PC-3 (cell line): ENCODE data around the gene UNC93B1. TPM values are rescaled to one million over a fixed set of nuclear protein-coding genes. Genes with fewer than 3 reads are reported as not detected.

Source experiments
- ATAC-seq: fragments of 200-7000 bp; cut with Tn5 transposase; 2 replicates; pipeline ENCODE4 v1.9.1; 2020; ENCODE audit warnings: mild to moderate bottlenecking, moderate library complexity
- BruUV-seq: library from RNA; stranded (reverse); fragments of 400-500 nt; replicated peaks from 2 replicates; lab custom pipeline; 2021; lab: Mats Ljungman, UMichigan
- CTCF ChIA-PET: fragments of 300-600 bp; sonication (Branson Sonifier 250); formaldehyde crosslinking; loops from one replicate; lab custom pipeline; 2022; ENCODE audit warnings: antibody characterized with exemption; lab: Charles Lee
- POLR2A ChIA-PET: fragments of 300-600 bp; sonication (Branson Sonifier 250); formaldehyde crosslinking; loops from one replicate; lab custom pipeline; 2022; ENCODE audit warnings: antibody characterized with exemption; ENCODE audit not compliant: unreplicated experiment; lab: Charles Lee
- DNase-seq: peaks from one replicate; pipeline ENCODE4 v3.0.0-alpha.2; 2015
- H2AFZ ChIP-seq: fragments of 300-600 bp; sonication (generic); 2 replicates; pipeline ENCODE4 v1.6.0; 2016; ENCODE audit warnings: antibody characterized with exemption, low read length
- H3F3A ChIP-seq: fragments of 300-600 bp; sonication (generic); one replicate; pipeline ENCODE4 v1.6.0; 2017; ENCODE audit warnings: antibody characterized with exemption, low read length, control low read depth, mild to moderate bottlenecking; ENCODE audit not compliant: unreplicated experiment
- H3K27ac ChIP-seq: fragments of 300-600 bp; sonication (generic); 2 replicates; pipeline ENCODE4 v1.5.1; 2016; ENCODE audit warnings: mild to moderate bottlenecking, low read length
- H3K27me3 ChIP-seq: fragments of 300-600 bp; sonication (generic); 2 replicates; pipeline ENCODE4 v1.6.1; 2016; ENCODE audit warnings: low read length, mixed read lengths
- H3K36me3 ChIP-seq: fragments of 300-600 bp; sonication (generic); 2 replicates; pipeline ENCODE4 v1.6.1; 2016; ENCODE audit warnings: low read depth, mixed run types, low read length, mixed read lengths
- H3K4me1 ChIP-seq: fragments of 300-600 bp; sonication (generic); 2 replicates; pipeline ENCODE4 v1.5.1; 2016; ENCODE audit warnings: low read length; ENCODE audit not compliant: insufficient read depth
- H3K4me2 ChIP-seq: fragments of 300-600 bp; sonication (generic); 2 replicates; pipeline ENCODE4 v1.6.0; 2016; ENCODE audit warnings: low read length
- H3K4me3 ChIP-seq: fragments of 300-600 bp; sonication (generic); 2 replicates; pipeline ENCODE4 v1.5.1; 2016; ENCODE audit warnings: mild to moderate bottlenecking, low read length, mixed read lengths
- H3K79me2 ChIP-seq: fragments of 300-600 bp; sonication (generic); 2 replicates; pipeline ENCODE4 v1.6.1; 2017; ENCODE audit warnings: low read length, mixed read lengths
- H3K9ac ChIP-seq: fragments of 300-600 bp; sonication (generic); 2 replicates; pipeline ENCODE4 v1.6.0; 2016; ENCODE audit warnings: mild to moderate bottlenecking, low read length
- H3K9me2 ChIP-seq: fragments of 300-600 bp; sonication (generic); replicated peaks from 2 replicates; pipeline ENCODE4 v1.6.1; 2016; ENCODE audit warnings: mixed run types, low read length, mixed read lengths
- H3K9me3 ChIP-seq: fragments of 300-600 bp; sonication (generic); 2 replicates; pipeline ENCODE4 v1.6.1; 2016; ENCODE audit warnings: low read length, mixed read lengths
- H4K20me1 ChIP-seq: fragments of 300-600 bp; sonication (generic); 2 replicates; pipeline ENCODE4 v1.6.1; 2016; ENCODE audit warnings: low read length, mixed read lengths
- CTCF ChIP-seq: fragments of 300-600 bp; sonication (generic); conservative IDR thresholded peaks from 2 replicates; pipeline ENCODE4 v1.5.1; 2017; ENCODE audit warnings: antibody characterized with exemption, low read depth, mild to moderate bottlenecking, low read length
- EZH2 ChIP-seq: fragments of 300-600 bp; sonication (generic); IDR thresholded peaks from one replicate; pipeline ENCODE4 v1.6.1; 2017; ENCODE audit warnings: antibody characterized with exemption, mild to moderate bottlenecking, low read length; ENCODE audit not compliant: unreplicated experiment
- EZH2phosphoT487 ChIP-seq: fragments of 300-600 bp; sonication (generic); IDR thresholded peaks from 2 replicates; pipeline ENCODE4 v1.6.1; 2018; ENCODE audit warnings: mild to moderate bottlenecking, antibody characterized with exemption, low read length, borderline replicate concordance
- intact Hi-C: fragments of 100-400 bp; cut with micrococcal nuclease; formaldehyde crosslinking; loops from 2 replicates; pipeline ENCODE4 v1.9.0; 2023
- total RNA-seq: library from RNA; depleted of rRNA; stranded (reverse); fragments of >200 nt; gene quantifications from 2 replicates; pipeline ENCODE4 v1.2.3, GENCODE V29; 2014

The UNC93B1 gene
- total RNA-seq, 1 experiment from 2014 or later: 66.8 TPM

GRCh38 chr11:68044898-68045351, 41.0 kb upstream of the UNC93B1 start:
- CTCF ChIA-PET: no interaction called here
- intact Hi-C loops: no loop called here

DNA sequence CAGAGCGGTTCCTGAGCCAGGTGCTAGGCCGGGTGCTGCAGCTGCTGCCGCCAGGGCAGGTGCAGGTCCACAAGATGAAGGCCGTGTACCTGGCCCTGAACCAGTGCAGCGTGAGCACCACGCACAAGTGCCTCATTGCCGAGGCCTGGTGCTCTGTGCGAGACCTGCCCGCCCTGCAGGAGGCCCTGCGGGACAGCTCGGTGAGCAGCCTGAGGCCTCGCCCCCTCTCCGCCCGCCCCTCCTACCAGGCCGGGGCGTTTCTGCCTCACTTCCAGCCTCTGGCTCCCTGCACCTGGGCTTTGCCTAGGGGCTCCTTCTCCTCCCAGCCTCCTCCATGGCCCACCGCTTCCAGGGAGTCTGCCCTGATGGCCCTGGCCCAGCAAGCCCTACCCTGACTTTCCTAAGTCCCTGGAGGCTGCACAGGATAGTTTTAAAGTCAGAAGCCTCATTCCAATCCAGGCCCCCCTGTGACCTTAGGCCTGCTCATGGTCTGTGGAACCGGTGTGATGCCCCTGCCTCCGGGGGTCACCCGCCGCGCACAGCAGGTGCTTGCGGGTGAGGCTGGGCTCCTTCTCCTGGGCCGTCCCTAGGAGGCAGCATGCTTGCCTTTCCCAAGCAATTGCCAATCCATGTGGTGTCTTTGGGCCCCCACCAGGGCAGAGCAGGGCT, 40.4 kb upstream of the UNC93B1 start:
- CTCF ChIA-PET: no interaction called here
- Histone ChIP-seq H3K79me2 (peaks cover 26% of the 10 kb centered on the region), H3K4me1 (peaks cover 17% of the 10 kb centered on the region), H3F3A (no peaks in the 10 kb centered on the region), H3K4me3 (no peak overlapping the region), H3K27ac (no peak overlapping the region), H3K4me2 (no peak overlapping the region), H3K36me3 (peaks cover 7% of the 10 kb centered on the region; the same call in 1 of the 2 replicates), H2AFZ (no peak overlapping the region), H3K9me2 (no peaks in the 10 kb centered on the region), H4K20me1 (no peaks in the 10 kb centered on the region), H3K9ac (no peak overlapping the region), H3K9me3 (no peaks in the 10 kb centered on the region), H3K27me3 (no peaks in the 10 kb centered on the region)
- intact Hi-C loops: no loop called here
- POLR2A ChIA-PET: no interaction called here
- TF ChIP-seq EZH2: no peak
- 0 out of 2 replicates have a peak, but pooled peaks have one; percentile 13 for TF ChIP-seq CTCF
- DNase-seq (no peak), ATAC-seq (no peak)
- no TSS peak for BruUV-seq

More at GRCh38 chr11:68044898-68045351, 41.0 kb upstream of the UNC93B1 start:
- no peak for ATAC-seq
- Histone ChIP-seq H3K4me3 (no peak overlapping the region), H3K9ac (no peak overlapping the region), H3K27me3 (no peaks in the 10 kb centered on the region), H3K9me3 (no peaks in the 10 kb centered on the region), H3K36me3 (peaks cover 7% of the 10 kb centered on the region; the same call in 1 of the 2 replicates), H3F3A (no peaks in the 10 kb centered on the region), H3K9me2 (no peaks in the 10 kb centered on the region), H3K4me2 (no peak overlapping the region), H3K79me2 (peaks cover 19% of the 10 kb centered on the region), H3K27ac (no peak overlapping the region), H3K4me1 (peaks cover 10% of the 10 kb centered on the region), H2AFZ (no peak overlapping the region), H4K20me1 (no peaks in the 10 kb centered on the region)
- POLR2A ChIA-PET: no interaction called here
- no peak for DNase-seq
- no peak for TF ChIP-seq CTCF
- no peak for TF ChIP-seq EZH2phosphoT487
- TF ChIP-seq EZH2: no peak
- BruUV-seq: no TSS peak

DNA sequence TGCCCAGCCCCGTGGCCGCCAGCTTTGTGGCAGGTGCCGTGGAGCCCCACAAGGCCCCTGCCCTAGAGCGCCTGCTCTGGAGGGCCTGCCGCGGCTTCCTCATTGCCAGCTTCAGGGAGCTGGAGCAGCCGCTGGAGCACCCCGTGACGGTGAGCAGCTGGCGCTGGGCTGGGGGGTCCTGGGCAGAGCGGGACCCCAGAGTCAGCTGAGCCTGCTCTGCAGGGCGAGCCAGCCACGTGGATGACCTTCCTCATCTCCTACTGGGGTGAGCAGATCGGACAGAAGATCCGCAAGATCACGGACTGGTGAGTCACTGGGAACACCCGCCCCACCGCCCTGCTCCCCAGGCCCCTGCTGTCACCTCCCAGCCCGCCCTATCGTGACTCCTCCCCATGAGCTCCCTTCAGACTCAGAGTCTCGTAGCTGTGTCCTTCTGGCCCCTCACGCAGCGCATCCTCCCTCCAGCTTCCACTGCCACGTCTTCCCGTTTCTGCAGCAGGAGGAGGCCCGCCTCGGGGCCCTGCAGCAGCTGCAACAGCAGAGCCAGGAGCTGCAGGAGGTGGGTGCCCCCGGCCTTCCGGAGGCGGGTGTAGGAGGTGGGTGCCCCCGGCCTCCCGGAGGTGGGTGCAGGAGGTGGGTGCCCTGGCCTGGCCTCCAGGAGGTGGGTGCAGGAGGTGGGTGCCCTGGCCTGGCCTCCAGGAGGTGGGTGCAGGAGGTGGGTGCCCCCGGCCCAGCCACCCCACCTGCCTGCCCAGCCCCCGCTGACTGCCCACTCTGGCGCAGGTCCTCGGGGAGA, 39.6 kb upstream of the UNC93B1 start:
- peaks cover 20% of the 10 kb centered on the region for H3K4me1 ChIP-seq
- H3K9me2 ChIP-seq: no peaks in the 10 kb centered on the region
- ATAC-seq: no peak
- intact Hi-C loops: no loop called here
- ChIA-PET CTCF (no interaction called here), POLR2A (no interaction called here)
- H3K27ac ChIP-seq: no peak overlapping the region
- H3K79me2 ChIP-seq: peaks cover 33% of the 10 kb centered on the region
- H3K9me3 ChIP-seq: no peaks in the 10 kb centered on the region
- BruUV-seq: no TSS peak
- no peaks in the 10 kb centered on the region for H3K27me3 ChIP-seq
- no peak overlapping the region for H3K9ac ChIP-seq
- H3F3A ChIP-seq: no peaks in the 10 kb centered on the region
- no peaks in the 10 kb centered on the region for H4K20me1 ChIP-seq
- no peak for DNase-seq
- H3K36me3 ChIP-seq: peaks cover 7% of the 10 kb centered on the region; the same call in 1 of the 2 replicates
- TF ChIP-seq EZH2phosphoT487: no peak
- no peak for TF ChIP-seq CTCF
- TF ChIP-seq EZH2: no peak
- no peak overlapping the region for H2AFZ ChIP-seq
- no peak overlapping the region for H3K4me3 ChIP-seq
- no peak overlapping the region for H3K4me2 ChIP-seq
